Measurements from ENCODE around the gene USP13.

- TF ChIP-seq POLR2A (IDR thresholded peaks at IDR 0.05), result no peak
- no peak for TF ChIP-seq CTCF (IDR thresholded peaks at IDR 0.05)
Observed at GRCh38 chr3:179794355-179794754, 141.5 kb downstream of the USP13 start.

Data from adrenal gland (tissue), 5 donors.